GM18870 (cell line): ENCODE results near the gene EVX1.

Experiments
- ATAC-seq: cut with Tn5 transposase; IDR thresholded peaks from one replicate; pipeline ENCODE4 v1.9.1; 2021; ENCODE audit warnings: moderate library complexity; ENCODE audit not compliant: unreplicated experiment

EVX1 gene

GRCh38 chr7:27204851-27205322 is 37.7 kb upstream of the EVX1 start:
- no peak for ATAC-seq

DNA sequence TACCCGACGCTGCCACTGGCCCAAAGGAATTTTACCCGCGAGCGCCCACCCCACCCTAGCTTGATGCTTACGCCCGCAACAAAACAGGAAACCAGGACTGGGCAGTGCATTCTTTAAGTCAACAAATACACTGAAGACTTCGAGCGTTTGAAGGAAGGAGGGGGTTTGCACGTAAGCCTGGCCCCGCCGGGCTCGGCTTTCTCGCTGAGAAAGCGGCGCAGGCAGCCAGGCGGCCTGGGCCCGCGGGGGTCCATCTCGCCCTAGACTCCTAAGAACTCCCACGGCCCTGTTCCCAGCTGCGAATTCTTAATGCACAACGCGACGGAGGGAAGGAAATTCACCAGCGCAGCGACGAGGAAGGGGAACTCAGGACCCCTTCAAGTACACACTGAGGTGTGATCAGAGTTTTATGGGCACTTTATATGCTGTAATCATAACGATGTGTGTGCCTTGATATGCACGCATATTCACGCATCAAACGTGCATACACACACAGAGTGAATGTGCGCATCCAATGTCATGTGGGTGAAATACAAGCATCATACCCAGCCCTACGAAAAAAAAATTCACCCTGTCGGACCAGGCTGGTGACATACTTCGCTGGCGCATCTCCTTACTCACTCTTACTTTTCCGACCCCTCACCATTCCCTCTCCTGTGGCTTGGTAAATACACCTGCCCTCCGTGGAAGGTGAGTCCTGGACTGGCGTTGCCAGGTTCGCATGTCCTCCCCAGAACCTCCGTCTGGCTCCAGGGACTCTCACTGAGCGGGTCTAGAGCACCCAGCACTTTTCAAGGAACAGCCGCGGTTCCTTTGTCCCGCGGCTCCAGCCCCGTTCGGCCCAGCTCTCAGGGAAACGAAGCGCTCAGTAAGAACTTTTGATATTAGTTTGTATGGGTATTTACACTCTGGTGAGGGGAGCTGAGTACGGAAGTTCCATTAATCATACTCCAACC is 37.0 kb upstream of the EVX1 start:
- ATAC-seq, result no peak

DNA sequence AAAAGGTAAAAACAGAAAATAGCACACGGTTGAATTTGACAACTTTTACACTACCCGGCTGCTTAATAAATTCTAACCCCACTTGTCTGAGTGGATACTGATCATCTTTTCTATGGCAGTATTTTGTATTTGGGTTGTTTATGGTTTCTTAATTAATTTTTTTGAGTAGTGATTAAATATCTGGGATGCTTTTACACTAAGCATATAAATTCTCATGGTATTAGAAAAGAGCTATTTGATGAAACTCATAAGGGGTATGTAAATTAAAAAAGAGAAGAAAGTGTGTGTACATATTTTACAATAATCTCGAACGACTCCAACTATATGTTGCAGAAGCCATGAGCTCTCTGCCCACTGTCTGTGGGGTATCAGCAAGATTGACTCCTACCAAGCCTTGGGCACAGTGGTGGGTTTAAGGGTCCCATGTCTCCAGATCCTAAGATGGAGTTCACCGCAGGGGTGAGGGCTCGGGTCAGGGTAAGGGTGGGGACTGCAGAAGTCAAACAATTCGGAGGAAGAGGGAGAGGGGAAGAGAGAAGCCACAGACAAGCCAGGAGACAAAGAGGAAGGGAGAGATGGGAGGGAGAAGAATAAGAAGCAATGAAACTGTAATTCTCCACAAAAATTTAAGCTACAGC is 35.1 kb upstream of the EVX1 start:
- no peak for ATAC-seq

DNA sequence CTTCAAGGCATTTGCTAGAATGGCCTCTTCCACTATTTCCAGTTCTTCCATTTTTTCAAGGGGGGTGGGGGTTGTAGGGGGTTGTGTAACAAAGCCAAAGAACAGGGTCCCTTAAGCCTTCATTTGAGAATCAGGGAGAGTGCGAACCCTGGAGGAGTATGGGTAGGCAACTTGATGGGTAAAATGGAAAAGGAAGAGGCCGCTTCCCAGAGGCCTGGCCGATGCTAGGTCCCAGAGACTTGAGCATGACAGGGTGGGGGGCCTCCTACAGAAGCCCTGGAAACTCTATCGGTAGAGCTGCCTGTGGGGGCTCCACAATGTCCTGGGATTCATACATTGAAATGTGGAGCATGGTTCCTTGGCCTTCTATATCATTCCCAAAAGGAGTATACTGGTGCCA is 33.6 kb upstream of the EVX1 start:
- ATAC-seq, result no peak

- no peak for ATAC-seq
Measured at GRCh38 chr7:27209933-27210440, 32.6 kb upstream of the EVX1 start.

GRCh38 chr7:27210441-27211083 is 32.0 kb upstream of the EVX1 start:
- ATAC-seq, result no peak

DNA sequence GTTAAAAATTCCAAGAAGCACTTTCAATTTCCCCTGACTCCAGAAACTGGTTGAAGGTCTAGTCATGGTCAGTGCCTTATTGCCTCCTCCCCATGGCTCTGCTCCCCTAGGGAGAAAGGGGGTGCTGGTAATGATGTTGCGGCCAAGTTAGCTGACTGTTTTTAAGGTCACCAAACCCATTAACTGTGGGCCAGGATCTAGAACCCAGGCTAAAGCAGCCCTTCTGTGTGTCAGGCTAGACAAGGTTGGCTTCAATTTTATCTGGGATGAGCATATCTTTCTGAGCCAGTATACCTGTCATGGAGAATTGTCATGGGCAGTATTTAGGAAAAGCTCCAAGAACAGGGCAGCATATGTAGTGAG is 31.5 kb upstream of the EVX1 start:
- no peak for ATAC-seq

GRCh38 chr7:27211764-27212204 is 30.8 kb upstream of the EVX1 start:
- no peak for ATAC-seq

- no peak for ATAC-seq
Measured at GRCh38 chr7:27212497-27213432, 29.8 kb upstream of the EVX1 start.

DNA sequence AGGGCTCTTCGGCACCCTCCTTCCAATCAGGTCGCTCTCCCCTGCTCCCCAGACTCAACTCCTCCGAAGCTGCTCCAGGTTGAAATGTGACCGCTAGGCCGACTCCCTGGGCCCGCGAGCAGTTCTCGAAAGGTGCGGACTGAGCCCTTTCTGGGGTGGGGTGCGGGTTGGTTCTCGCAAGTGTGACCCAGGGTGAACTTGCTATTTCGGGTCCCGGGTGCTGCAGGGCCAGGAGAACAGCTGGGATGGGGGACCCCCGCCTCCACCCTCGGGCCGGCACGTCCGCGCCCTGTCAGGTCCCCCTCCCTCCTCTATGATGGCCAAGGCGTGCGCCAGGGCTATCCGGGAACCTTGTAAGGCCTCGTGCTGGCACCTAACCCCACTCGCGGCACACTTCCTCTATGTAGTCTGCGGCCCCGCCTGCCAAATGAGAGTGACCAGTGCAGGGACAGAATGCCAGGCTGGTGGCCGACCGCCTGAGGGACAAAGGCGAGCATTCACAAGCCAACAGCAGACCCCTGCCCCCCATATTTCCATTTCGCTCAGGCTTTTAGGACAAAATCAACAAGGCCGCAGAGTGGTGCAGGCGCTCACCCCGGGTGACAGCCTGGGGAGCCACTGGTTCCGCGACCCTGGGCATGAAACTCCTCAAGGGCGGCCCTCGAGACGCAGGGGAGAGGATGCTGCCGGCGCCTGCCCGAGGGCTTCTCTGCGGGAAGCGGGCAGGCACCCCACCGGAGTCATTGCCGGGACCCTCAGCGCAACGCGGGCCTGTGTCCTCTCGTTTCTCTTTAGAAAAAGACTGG is 29.0 kb upstream of the EVX1 start:
- ATAC-seq, result no peak

GRCh38 chr7:27214239-27214950 is 28.2 kb upstream of the EVX1 start:
- ATAC-seq, result no peak

- ATAC-seq, result no peak
Measured at GRCh38 chr7:27215356-27215755, 27.2 kb upstream of the EVX1 start.

- ATAC-seq, result no peak
Measured at GRCh38 chr7:27217951-27218350, 24.7 kb upstream of the EVX1 start.

DNA sequence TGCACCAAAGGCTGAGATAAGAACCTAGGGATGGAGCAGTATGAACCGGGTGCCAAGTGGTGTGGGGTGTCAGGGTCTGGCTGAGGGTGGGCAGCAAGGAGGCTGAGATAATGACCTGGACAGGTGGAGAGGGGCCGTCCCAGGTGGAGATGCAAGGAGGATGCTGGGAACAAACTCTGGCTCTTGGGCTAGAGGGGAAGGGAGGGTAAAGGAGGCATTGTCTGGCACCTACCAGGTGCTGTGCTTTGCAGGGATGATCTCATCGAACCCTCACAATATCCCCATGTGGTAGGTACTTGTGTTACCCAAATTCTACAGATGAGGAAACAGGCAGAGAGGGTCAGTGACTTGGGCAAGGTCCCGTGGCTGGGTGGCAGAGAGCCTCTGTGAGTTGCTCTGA is 22.8 kb upstream of the EVX1 start:
- no peak for ATAC-seq

- ATAC-seq, result no peak
Measured at GRCh38 chr7:27220440-27220955, 22.1 kb upstream of the EVX1 start.

DNA sequence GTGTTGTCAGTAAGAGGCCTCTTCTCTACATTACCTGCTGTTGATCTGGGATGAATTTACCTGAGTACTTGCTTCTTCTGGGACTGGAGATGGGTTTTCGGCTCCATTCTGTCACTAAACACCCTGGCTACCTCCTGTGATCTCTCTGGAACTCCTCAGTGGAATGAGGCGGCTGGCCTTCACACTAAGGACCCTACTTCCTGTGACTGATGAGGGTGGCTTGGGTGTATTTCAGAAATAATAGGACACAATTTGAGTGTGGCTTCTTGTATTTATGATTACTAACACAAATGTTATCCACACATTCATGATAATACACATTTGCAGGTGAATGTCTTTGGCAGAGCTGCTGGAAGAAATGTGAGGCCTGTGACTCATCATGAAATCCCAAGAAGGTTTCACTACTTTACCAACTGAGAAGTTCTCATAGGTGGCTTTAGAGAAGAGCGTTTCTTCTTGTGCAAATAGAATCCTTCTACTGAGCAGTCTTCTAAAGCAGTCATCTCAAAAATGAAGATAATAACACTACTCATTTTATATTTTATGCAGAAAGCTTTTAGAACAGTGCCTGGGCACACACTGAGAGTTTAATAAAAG is 21.3 kb upstream of the EVX1 start:
- no peak for ATAC-seq

DNA sequence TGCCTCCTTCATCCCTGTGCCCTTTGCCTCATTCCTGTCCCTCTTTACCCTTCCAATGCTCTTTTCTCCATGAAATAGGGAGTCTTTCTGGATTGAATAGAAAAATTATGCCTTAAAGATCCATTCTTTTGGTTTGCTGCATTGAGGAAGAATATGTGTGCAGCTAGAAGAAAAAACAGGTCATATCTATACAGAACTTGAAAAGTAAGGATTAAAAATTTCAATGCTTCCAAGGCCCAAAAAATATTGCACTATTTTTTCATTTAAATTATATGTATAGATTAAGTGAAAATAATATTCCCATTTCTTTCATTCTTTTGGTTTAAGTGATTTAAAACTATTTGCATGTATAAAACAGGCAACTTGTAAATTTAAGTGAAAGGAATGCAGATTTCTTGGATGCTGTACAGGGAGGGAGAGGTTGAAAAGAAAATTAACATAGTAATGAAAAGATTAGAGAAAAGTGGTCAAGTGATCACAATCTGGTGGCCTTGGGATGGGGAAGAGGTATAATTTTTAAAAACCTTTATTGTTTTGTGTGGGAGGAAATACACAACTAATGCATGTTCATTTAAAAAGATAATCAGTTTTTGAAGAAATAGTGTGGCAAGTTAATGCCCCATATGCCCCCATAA is 18.5 kb upstream of the EVX1 start:
- ATAC-seq, result no peak
